Caco-2 (cell line): ENCODE data around the gene BRIP1. TPM values are rescaled to one million over a fixed set of nuclear protein-coding genes. Genes with fewer than 3 reads are reported as not detected.

Experiments
- BruUV-seq: library from RNA; stranded (reverse); fragments of 400-500 nt; replicated peaks from 2 replicates; lab custom pipeline; 2021; lab: Mats Ljungman, UMichigan
- CTCF ChIA-PET: fragments of 300-600 bp; sonication (Branson Sonifier 250); formaldehyde crosslinking; loops from one replicate; lab custom pipeline; 2022; ENCODE audit warnings: antibody characterized with exemption; lab: Charles Lee
- POLR2A ChIA-PET: fragments of 300-600 bp; sonication (Branson Sonifier 250); formaldehyde crosslinking; loops from one replicate; lab custom pipeline; 2022; ENCODE audit warnings: antibody characterized with exemption; lab: Charles Lee
- DNase-seq, 2 experiments: peaks; one replicate each; pipeline versions ENCODE4 v3.0.0 to v3.0.0-alpha.2; 2020 to 2022
- H3K27me3 ChIP-seq: replicated peaks from 2 replicates; pipeline ENCODE4 v1.6.0; 2011; ENCODE audit warnings: low read length; ENCODE audit not compliant: control insufficient read depth, insufficient read depth
- H3K36me3 ChIP-seq: 2 replicates; pipeline ENCODE4 v1.5.1; 2011; ENCODE audit warnings: low read length; ENCODE audit not compliant: control insufficient read depth, insufficient read depth
- H3K4me1 ChIP-seq: fragments of 250-450 bp; sonication (Bioruptor Pico); 2 replicates; pipeline ENCODE4 v1.5.1; 2020; ENCODE audit warnings: mild to moderate bottlenecking
- H3K4me3 ChIP-seq: 2 replicates; pipeline ENCODE4 v1.5.1; 2011; ENCODE audit warnings: low read depth, mild to moderate bottlenecking, control low read depth, low read length
- H3K9me3 ChIP-seq: fragments of 250-450 bp; sonication (Bioruptor Pico); 2 replicates; pipeline ENCODE4 v1.5.1; 2020; ENCODE audit warnings: mild to moderate bottlenecking, moderate library complexity
- H3K27ac Mint-ChIP-seq: one replicate; pipeline ENCODE4 v1.8.0; 2022; ENCODE audit warnings: mixed read lengths; ENCODE audit not compliant: unreplicated experiment
- H3K27me3 Mint-ChIP-seq: one replicate; pipeline ENCODE4 v1.8.0; 2022; ENCODE audit warnings: mixed read lengths; ENCODE audit not compliant: insufficient read depth, unreplicated experiment
- H3K36me3 Mint-ChIP-seq: one replicate; pipeline ENCODE4 v1.8.0; 2022; ENCODE audit warnings: mild to moderate bottlenecking, mixed read lengths; ENCODE audit not compliant: insufficient read depth, unreplicated experiment
- H3K4me1 Mint-ChIP-seq: one replicate; pipeline ENCODE4 v1.8.0; 2022; ENCODE audit warnings: low read depth, mixed read lengths; ENCODE audit not compliant: unreplicated experiment
- H3K4me3 Mint-ChIP-seq: one replicate; pipeline ENCODE4 v1.8.0; 2022; ENCODE audit warnings: mild to moderate bottlenecking, moderate library complexity, mixed read lengths; ENCODE audit not compliant: unreplicated experiment
- H3K9me3 Mint-ChIP-seq: one replicate; pipeline ENCODE4 v1.8.0; 2022; ENCODE audit warnings: mixed read lengths; ENCODE audit not compliant: unreplicated experiment
- CTCF ChIP-seq, 2 experiments: fragments of 200-600 bp in 1 of 2; IDR thresholded peaks; 1 replicate in 1 of 2; 2 replicates in 1 of 2; pipeline versions ENCODE4 v1.5.1 to v1.8.0; 2011 to 2022; ENCODE audit warnings: antibody characterized with exemption in 1 of 2, control low read depth in 1 of 2, inconsistent platforms in 1 of 2, low read depth in 1 of 2, low read length in 1 of 2, mild to moderate bottlenecking in 1 of 2, moderate library complexity in 1 of 2; ENCODE audit not compliant: insufficient read depth in 1 of 2, severe bottlenecking in 1 of 2, unreplicated experiment in 1 of 2
- intact Hi-C: fragments of 100-400 bp; cut with micrococcal nuclease; formaldehyde crosslinking; loops from one replicate; pipeline ENCODE4 v1.10.0; 2022; ENCODE audit not compliant: unreplicated experiment
- total RNA-seq: library from RNA; stranded (reverse); gene quantifications from 2 replicates; pipeline ENCODE4 v1.2.3, GENCODE V29; 2022

The BRIP1 gene
- total RNA-seq, 1 experiment from 2014 or later, result 18.3 TPM

DNA sequence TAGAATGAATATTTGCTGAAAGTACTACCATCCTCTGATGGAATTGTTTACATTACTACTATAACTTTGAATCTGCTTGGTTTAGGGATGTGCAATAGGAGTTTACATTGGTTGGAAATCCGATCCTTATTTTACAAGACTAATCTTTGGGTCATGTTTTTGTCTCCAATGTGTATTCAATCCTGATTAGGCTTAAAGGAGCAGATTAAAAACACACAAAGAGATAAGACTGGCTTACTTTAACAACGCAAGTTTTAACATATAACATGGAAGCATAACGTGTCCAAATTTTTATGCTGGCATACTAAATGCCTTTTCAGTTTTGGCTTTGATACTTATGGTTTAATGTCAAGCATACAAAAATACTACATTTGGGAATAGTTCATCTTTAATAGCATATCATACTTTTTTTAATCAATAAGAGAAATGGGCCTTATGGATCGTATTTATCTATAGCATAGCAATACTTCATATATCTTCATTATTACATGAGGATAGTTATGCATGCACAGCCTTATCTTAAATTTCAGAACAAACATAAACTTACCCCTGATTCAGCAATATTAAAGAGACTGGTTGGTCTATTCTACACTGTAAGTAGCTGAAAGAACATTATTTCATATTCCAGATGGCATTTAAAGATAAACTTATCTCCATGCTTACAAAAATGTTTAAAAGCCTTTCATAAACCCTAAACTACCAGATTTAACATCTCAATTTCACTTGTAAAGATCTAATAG, 202.4 kb downstream of the BRIP1 start:
- no peaks in the 10 kb centered on the region for H3K27me3 ChIP-seq
- no peak for TF ChIP-seq CTCF (IDR thresholded peaks at IDR 0.05; ENCODE audit: insufficient read depth in 1 of 2, low read depth in 1 of 2, low read length in 1 of 2, severe bottlenecking in 1 of 2, unreplicated experiment in 1 of 2)
- no peaks in the 10 kb centered on the region for H3K36me3 ChIP-seq
- CTCF ChIA-PET, result no interaction called here
- Mint-ChIP-seq H3K27me3 (peaks cover 13% of the 10 kb centered on the region), H3K4me3 (no peak overlapping the region), H3K4me1 (no peaks in the 10 kb centered on the region), H3K9me3 (no peaks in the 10 kb centered on the region), H3K36me3 (no peaks in the 10 kb centered on the region), H3K27ac (no peak overlapping the region)
- POLR2A ChIA-PET, result no interaction called here
- no peak for DNase-seq
- no peaks in the 10 kb centered on the region for H3K4me1 ChIP-seq
- intact Hi-C loops, result no loop called here
- no peak overlapping the region for H3K4me3 ChIP-seq
- BruUV-seq, result no TSS peak
- no peaks in the 10 kb centered on the region for H3K9me3 ChIP-seq

GRCh38 chr17:61659437-61659836, 203.9 kb downstream of the BRIP1 start:
- Mint-ChIP-seq H3K4me1 (no peaks in the 10 kb centered on the region), H3K36me3 (no peaks in the 10 kb centered on the region), H3K9me3 (no peaks in the 10 kb centered on the region), H3K27ac (no peak overlapping the region), H3K27me3 (peaks cover 13% of the 10 kb centered on the region), H3K4me3 (no peak overlapping the region)
- Histone ChIP-seq H3K4me3 (no peak overlapping the region), H3K27me3 (no peaks in the 10 kb centered on the region), H3K4me1 (no peaks in the 10 kb centered on the region), H3K36me3 (no peaks in the 10 kb centered on the region), H3K9me3 (no peaks in the 10 kb centered on the region)
- DNase-seq, result no peak
- CTCF ChIA-PET, result interaction anchor here (1.8 kb wide), 1 partner anchor 247 kb away, joined by 5 read pairs; no protein-coding TSS in a partner anchor
- intact Hi-C loops, result no loop called here
- BruUV-seq, result no TSS peak
- no peak for TF ChIP-seq CTCF (IDR thresholded peaks at IDR 0.05; ENCODE audit: insufficient read depth in 1 of 2, low read depth in 1 of 2, low read length in 1 of 2, severe bottlenecking in 1 of 2, unreplicated experiment in 1 of 2)
- POLR2A ChIA-PET, result no interaction called here

DNA sequence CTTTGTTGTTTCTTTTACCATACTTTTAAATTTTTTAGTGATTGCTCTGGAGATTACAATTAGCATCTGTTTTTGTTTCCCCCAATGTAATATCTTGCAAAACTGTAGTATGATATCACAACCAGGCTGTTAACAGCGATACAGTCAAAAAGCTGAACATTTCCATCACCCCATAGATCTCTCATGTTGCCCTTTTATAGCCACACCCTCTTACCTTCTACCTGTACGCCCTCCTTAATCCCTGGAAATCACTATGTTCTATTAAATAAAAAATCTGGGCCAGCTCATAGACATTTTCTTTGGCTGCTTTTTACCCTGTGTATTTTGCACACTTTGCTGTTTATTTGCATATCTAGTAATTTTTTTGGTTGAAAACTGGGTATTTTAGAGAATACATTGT, 205.1 kb downstream of the BRIP1 start:
- intact Hi-C loops, result no loop called here
- TF ChIP-seq CTCF (IDR thresholded peaks at IDR 0.05; ENCODE audit: insufficient read depth in 1 of 2, low read depth in 1 of 2, low read length in 1 of 2, severe bottlenecking in 1 of 2, unreplicated experiment in 1 of 2), result no peak
- BruUV-seq, result no TSS peak
- Histone ChIP-seq H3K4me3 (no peak overlapping the region), H3K36me3 (no peaks in the 10 kb centered on the region), H3K27me3 (no peaks in the 10 kb centered on the region), H3K9me3 (no peaks in the 10 kb centered on the region), H3K4me1 (no peaks in the 10 kb centered on the region)
- Mint-ChIP-seq H3K27ac (no peak overlapping the region), H3K4me3 (no peak overlapping the region), H3K27me3 (peaks cover 15% of the 10 kb centered on the region), H3K4me1 (no peaks in the 10 kb centered on the region), H3K9me3 (no peaks in the 10 kb centered on the region), H3K36me3 (no peaks in the 10 kb centered on the region)
- POLR2A ChIA-PET, result no interaction called here
- no peak for DNase-seq
- CTCF ChIA-PET, result interaction anchor here (1.8 kb wide), 1 partner anchor 246 kb away, joined by 5 read pairs; no protein-coding TSS in a partner anchor
